HFFc6 (cell line): ENCODE data around the gene SEMA4D. TPM values are rescaled to one million over a fixed set of nuclear protein-coding genes. Genes with fewer than 3 reads are reported as not detected.

ENCODE experiments used
- DNase-seq: peaks from one replicate; pipeline ENCODE4 v3.0.0-alpha.2; 2018
- H3K27ac Mint-ChIP-seq: 2 replicates; pipeline ENCODE4 v1.8.0; 2020; ENCODE audit warnings: mild to moderate bottlenecking, mixed read lengths
- H3K27me3 Mint-ChIP-seq: 2 replicates; pipeline ENCODE4 v1.8.0; 2021; ENCODE audit warnings: mild to moderate bottlenecking, moderate library complexity, mixed read lengths; ENCODE audit not compliant: insufficient read depth
- H3K36me3 Mint-ChIP-seq: 2 replicates; pipeline ENCODE4 v1.8.0; 2021; ENCODE audit warnings: low read depth, mixed read lengths
- H3K4me1 Mint-ChIP-seq: 2 replicates; pipeline ENCODE4 v1.8.0; 2020; ENCODE audit warnings: low read depth, mixed read lengths
- H3K4me3 Mint-ChIP-seq: 2 replicates; pipeline ENCODE4 v1.8.0; 2020; ENCODE audit warnings: mild to moderate bottlenecking, moderate library complexity, mixed read lengths
- H3K9me3 Mint-ChIP-seq: 2 replicates; pipeline ENCODE4 v1.8.0; 2020; ENCODE audit warnings: mild to moderate bottlenecking, mixed read lengths
- total RNA-seq, 6 experiments: library from RNA; stranded (reverse); fragmentation: NEBNext Ultra II Directional; extraction: Animal tissue kit (Norgen Biotek cat#: 25700); gene quantifications; 2 replicates in 1 of 6; 3 replicates in 5 of 6; pipeline ENCODE4 v1.2.3, GENCODE V29; 2021
- TF ChIP-seq, protein P1 (sequence below): fragments of 200-600 bp; sonication (generic); IDR thresholded peaks from 2 replicates; pipeline ENCODE4 v1.5.0; 2021; ENCODE audit warnings: antibody characterized with exemption, mild to moderate bottlenecking

Gene SEMA4D
- total RNA-seq, 6 experiments from 2014 or later, result not detected

DNA sequence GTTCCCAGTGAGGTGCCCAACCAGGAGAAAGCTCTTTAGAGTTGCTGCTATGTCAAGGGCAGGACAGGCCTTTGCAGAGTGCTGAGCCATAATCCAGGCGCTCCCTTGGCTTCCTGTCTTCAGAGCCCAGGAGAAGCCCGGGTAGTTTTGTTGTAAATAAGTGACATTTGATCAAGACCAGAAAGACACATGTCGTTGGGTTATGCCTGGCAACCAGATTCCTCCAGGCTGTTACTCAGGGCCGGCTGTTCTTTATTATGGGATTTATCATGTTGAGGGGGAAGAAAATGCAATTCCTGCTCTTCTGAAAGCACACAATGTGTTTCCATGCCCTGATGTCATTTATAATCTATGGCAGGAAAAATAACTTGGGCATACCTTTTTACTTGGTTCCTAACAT is 39.3 kb upstream of the SEMA4D start:
- H3K4me3 Mint-ChIP-seq, result no peak overlapping the region

GRCh38 chr9:89536600-89536999 is 38.7 kb upstream of the SEMA4D start:
- no peak for DNase-seq
- Mint-ChIP-seq H3K27ac (no peak overlapping the region), H3K4me3 (no peak overlapping the region), H3K36me3 (no peaks in the 10 kb centered on the region), H3K27me3 (peaks cover 3% of the 10 kb centered on the region), H3K9me3 (no peaks in the 10 kb centered on the region; the same call in 1 of the 2 replicates), H3K4me1 (no peaks in the 10 kb centered on the region)
- TF ChIP-seq, protein P1, sequence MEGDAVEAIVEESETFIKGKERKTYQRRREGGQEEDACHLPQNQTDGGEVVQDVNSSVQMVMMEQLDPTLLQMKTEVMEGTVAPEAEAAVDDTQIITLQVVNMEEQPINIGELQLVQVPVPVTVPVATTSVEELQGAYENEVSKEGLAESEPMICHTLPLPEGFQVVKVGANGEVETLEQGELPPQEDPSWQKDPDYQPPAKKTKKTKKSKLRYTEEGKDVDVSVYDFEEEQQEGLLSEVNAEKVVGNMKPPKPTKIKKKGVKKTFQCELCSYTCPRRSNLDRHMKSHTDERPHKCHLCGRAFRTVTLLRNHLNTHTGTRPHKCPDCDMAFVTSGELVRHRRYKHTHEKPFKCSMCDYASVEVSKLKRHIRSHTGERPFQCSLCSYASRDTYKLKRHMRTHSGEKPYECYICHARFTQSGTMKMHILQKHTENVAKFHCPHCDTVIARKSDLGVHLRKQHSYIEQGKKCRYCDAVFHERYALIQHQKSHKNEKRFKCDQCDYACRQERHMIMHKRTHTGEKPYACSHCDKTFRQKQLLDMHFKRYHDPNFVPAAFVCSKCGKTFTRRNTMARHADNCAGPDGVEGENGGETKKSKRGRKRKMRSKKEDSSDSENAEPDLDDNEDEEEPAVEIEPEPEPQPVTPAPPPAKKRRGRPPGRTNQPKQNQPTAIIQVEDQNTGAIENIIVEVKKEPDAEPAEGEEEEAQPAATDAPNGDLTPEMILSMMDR, result no peak

More for the DNA sequence above, 39.3 kb upstream of the SEMA4D start:
- TF ChIP-seq, protein P1, result no peak
- no peak overlapping the region for H3K27ac Mint-ChIP-seq
- no peak for DNase-seq
- H3K4me1 Mint-ChIP-seq, result no peaks in the 10 kb centered on the region
- H3K27me3 Mint-ChIP-seq, result peaks cover 3% of the 10 kb centered on the region
- H3K9me3 Mint-ChIP-seq, result no peaks in the 10 kb centered on the region; the same call in 1 of the 2 replicates
- no peaks in the 10 kb centered on the region for H3K36me3 Mint-ChIP-seq

DNA sequence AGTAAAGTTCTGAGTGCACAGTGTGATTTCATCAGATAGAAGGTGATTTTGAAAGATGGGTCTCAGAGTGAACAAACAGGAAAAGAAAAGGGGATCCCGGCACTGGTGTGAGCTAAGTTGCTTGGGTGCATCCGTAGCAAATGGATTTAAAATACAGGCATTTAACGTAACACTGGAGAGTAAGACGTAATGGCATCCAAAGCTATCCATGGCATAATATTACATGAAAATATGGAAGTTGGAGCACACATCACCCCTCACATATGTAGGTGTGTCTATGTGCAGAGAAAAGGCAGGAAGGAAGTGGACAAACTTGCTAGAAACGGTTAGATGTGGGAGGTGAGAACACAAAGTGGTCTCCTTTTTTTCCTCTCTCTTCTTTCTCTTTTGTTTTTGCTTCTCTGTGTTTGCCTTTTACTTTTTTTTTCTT is 38.2 kb upstream of the SEMA4D start:
- Mint-ChIP-seq H3K27me3 (peaks cover 3% of the 10 kb centered on the region), H3K4me3 (no peak overlapping the region), H3K27ac (no peak overlapping the region), H3K36me3 (no peaks in the 10 kb centered on the region), H3K4me1 (no peaks in the 10 kb centered on the region), H3K9me3 (no peaks in the 10 kb centered on the region; the same call in 1 of the 2 replicates)
- TF ChIP-seq, protein P1, result no peak
- DNase-seq, result no peak

GRCh38 chr9:89535461-89535860 is 37.5 kb upstream of the SEMA4D start:
- no peaks in the 10 kb centered on the region; the same call in 1 of the 2 replicates for H3K9me3 Mint-ChIP-seq
- no peak overlapping the region for H3K4me3 Mint-ChIP-seq
- no peak for DNase-seq
- H3K36me3 Mint-ChIP-seq, result no peaks in the 10 kb centered on the region
- no peaks in the 10 kb centered on the region for H3K4me1 Mint-ChIP-seq
- peaks cover 4% of the 10 kb centered on the region for H3K27me3 Mint-ChIP-seq
- TF ChIP-seq, protein P1, result no peak
- no peak overlapping the region for H3K27ac Mint-ChIP-seq

- Mint-ChIP-seq H3K27ac (no peak overlapping the region), H3K36me3 (no peaks in the 10 kb centered on the region), H3K9me3 (no peaks in the 10 kb centered on the region; the same call in 1 of the 2 replicates), H3K27me3 (peaks cover 5% of the 10 kb centered on the region), H3K4me1 (no peaks in the 10 kb centered on the region), H3K4me3 (no peak overlapping the region)
- TF ChIP-seq, protein P1, result no peak
- DNase-seq, result no peak
These were observed 36.8 kb upstream of the SEMA4D start for GRCh38 chr9:89534515-89535287.
